K562 (cell line): ENCODE results near the gene TBC1D25. TPM values are rescaled to one million over a fixed set of nuclear protein-coding genes. Genes with fewer than 3 reads are reported as not detected.

Source experiments
- ARID3B ChIP-seq: fragments of 250-450 bp; sonication (Bioruptor Pico); IDR thresholded peaks from 2 replicates; pipeline ENCODE4 v1.4.0; 2020; ENCODE audit warnings: borderline replicate concordance
- MBD2 ChIP-seq: sonication (generic); IDR thresholded peaks from 2 replicates; pipeline ENCODE4 v1.6.1; 2016; ENCODE audit warnings: low read depth, borderline replicate concordance
- NFE2 ChIP-seq: IDR thresholded peaks from 2 replicates; pipeline ENCODE4 v1.6.1; 2014; ENCODE audit warnings: antibody characterized with exemption, low read depth
- POLR2AphosphoS5 ChIP-seq: IDR thresholded peaks from 2 replicates; pipeline ENCODE4 v1.6.1; 2011; ENCODE audit warnings: mild to moderate bottlenecking, low read depth, low read length, moderate library complexity; ENCODE audit not compliant: control insufficient read depth, insufficient read depth
- POLR2H ChIP-seq: IDR thresholded peaks from 2 replicates; pipeline ENCODE4 v1.6.1; 2016; ENCODE audit warnings: missing genetic modification characterization, low read depth, mild to moderate bottlenecking, control low read depth, missing compliant biosample characterization, moderate library complexity
- SMARCC2 ChIP-seq: fragments of 450-650 bp; IDR thresholded peaks from 2 replicates; pipeline ENCODE4 v1.6.1; 2017; ENCODE audit warnings: antibody characterized with exemption, moderate library complexity, mild to moderate bottlenecking, low read depth
- TAF9B ChIP-seq: fragments of 450-650 bp; IDR thresholded peaks from 2 replicates; pipeline ENCODE4 v1.6.1; 2018; ENCODE audit warnings: mild to moderate bottlenecking; ENCODE audit not compliant: partially characterized antibody
- TCF15 ChIP-seq: fragments of 250-450 bp; sonication (Bioruptor Pico); IDR thresholded peaks from 2 replicates; pipeline ENCODE4 v1.8.0; 2022; ENCODE audit warnings: moderate library complexity, mild to moderate bottlenecking, inconsistent platforms
- USF1 ChIP-seq: sonication (generic); formaldehyde crosslinking; IDR thresholded peaks from 2 replicates; pipeline ENCODE4 v1.9.0; 2022; ENCODE audit warnings: mild to moderate bottlenecking, missing genetic modification reagents
- ZBTB12 ChIP-seq: fragments of 250-450 bp; sonication (Bioruptor Pico); IDR thresholded peaks from 2 replicates; pipeline ENCODE4 v1.4.0; 2020
- ZBTB2 ChIP-seq: fragments of 450-650 bp; IDR thresholded peaks from 2 replicates; pipeline ENCODE4 v1.6.1; 2016; ENCODE audit warnings: antibody characterized with exemption
- ZFP30 ChIP-seq: fragments of 250-450 bp; sonication (Bioruptor Pico); IDR thresholded peaks from 2 replicates; pipeline ENCODE4 v1.8.0; 2022; ENCODE audit warnings: moderate library complexity, mild to moderate bottlenecking, inconsistent platforms, borderline replicate concordance
- ZNF134 ChIP-seq: fragments of 250-450 bp; sonication (Bioruptor Pico); conservative IDR thresholded peaks from 2 replicates; pipeline ENCODE4 v1.4.0; 2020
- polyA plus RNA-seq, 8 experiments: library from polyadenylated mRNA; depleted of rRNA in 4 of 8; stranded (reverse) in 5 of 8; unstranded in 3 of 8; fragments of >200 nt; fragmentation: Nextera tagmentation in 2 of 8; fragmentation: Illumina TruSeq in 1 of 8; extraction: Ambion mirVana in 2 of 8; extraction: Trizol in 1 of 8; gene quantifications; 2 replicates each; pipeline versions ENCODE4 v1.2.1 to v1.2.3, GENCODE V29; 2011 to 2014; ENCODE audit warnings: inconsistent platforms in 1 of 8, missing spikeins in 1 of 8
- total RNA-seq, 7 experiments: library from RNA; depleted of rRNA in 6 of 7; stranded (reverse); fragments of >200 nt in 6 of 7; fragmentation: Illumina TruSeq in 2 of 7; extraction: Trizol in 2 of 7; gene quantifications; 2 replicates each; pipeline versions ENCODE4 v1.2.1 to v1.2.3, GENCODE V29; 2011 to 2021; ENCODE audit warnings: low replicate concordance in 1 of 7

TBC1D25 gene
- total and polyA plus RNA-seq, 9 of the 15 experiments (the other 6 are each of a cell fraction or from before 2014, with no cell fraction given), result 0.62 to 10.6 (median 3.9) TPM

- peak; percentile 94 for TF ChIP-seq USF1 (CRISPR knock-in tag)
- no peak for TF ChIP-seq NFE2
- no peak for TF ChIP-seq ZFP30 (CRISPR knock-in tag)
- no peak for TF ChIP-seq ARID3B (CRISPR knock-in tag)
- no peak for TF ChIP-seq TCF15
- no peak for TF ChIP-seq ZNF134 (CRISPR knock-in tag)
- TF ChIP-seq TAF9B, result peak; percentile 41
- peak; percentile 83 for TF ChIP-seq MBD2
- no peak for TF ChIP-seq ZBTB12 (CRISPR knock-in tag)
- peak; percentile 44; the same call in 1 of the 2 replicates for TF ChIP-seq SMARCC2
- no peak; the same call in 1 of the 2 replicates for TF ChIP-seq POLR2AphosphoS5
- TF ChIP-seq ZBTB2, result no peak
- peak; percentile 74; the same call in 1 of the 2 replicates for TF ChIP-seq POLR2H (tag)
Observed at GRCh38 chrX:48521353-48522243, 17.9 kb upstream of the TBC1D25 start, which contains the start of gene EBP (continued).
